ENCODE measurements around the gene RPP25L. TPM values are rescaled to one million over a fixed set of nuclear protein-coding genes. Genes with fewer than 3 reads are reported as not detected.

RPP25L gene
- total RNA-seq, 4 donors from 2014 or later = 18.4 to 27.3 (median 22.4) TPM

DNA sequence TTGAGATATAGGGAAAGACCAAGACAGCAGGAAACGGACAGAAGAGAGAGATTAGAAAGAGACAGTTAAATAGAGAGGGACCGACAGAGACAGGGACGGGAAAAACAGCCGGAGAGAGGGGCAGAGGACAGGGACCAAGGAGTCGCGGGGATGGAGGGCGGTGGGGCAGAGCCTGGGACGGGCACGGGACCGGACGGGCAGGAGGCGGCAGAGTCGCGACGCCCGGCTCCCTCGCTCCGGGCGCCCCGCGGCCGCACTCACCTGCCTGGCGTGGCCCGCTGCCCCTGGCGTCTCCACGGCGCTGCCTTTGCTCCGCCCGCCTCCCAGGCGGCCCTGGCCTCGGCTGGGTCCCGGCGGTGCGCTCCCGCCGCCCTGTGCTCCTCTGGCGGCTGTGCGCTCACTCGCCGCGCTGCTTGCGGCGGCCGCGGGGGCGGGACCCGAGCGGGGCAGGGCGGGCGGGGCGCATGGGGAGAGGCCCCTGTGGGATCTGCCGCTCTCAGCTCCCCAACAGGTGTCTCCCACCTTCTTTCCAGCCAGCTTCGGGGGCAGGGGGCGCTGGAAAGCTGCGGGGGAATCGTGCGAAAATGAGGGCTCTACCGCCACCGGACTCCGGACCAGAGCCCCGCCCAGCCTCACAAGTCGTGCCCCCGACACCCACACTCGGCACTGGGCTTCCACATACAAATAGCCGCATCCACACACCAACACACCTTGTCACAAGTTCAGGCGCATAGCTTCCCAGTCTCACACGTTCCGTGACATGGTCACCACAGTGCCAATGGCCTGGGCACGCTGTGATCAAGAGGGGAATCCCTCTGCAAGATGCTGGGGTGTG, 17.0 kb upstream of the RPP25L start, which contains the start of gene ARID3C:
TSS of gene ARID3C (minus strand) at position 411 of the 835 bp plus-strand sequence. CDS start 1,052 bp downstream, outside the sequence.
- TF ChIP-seq, protein P1, sequence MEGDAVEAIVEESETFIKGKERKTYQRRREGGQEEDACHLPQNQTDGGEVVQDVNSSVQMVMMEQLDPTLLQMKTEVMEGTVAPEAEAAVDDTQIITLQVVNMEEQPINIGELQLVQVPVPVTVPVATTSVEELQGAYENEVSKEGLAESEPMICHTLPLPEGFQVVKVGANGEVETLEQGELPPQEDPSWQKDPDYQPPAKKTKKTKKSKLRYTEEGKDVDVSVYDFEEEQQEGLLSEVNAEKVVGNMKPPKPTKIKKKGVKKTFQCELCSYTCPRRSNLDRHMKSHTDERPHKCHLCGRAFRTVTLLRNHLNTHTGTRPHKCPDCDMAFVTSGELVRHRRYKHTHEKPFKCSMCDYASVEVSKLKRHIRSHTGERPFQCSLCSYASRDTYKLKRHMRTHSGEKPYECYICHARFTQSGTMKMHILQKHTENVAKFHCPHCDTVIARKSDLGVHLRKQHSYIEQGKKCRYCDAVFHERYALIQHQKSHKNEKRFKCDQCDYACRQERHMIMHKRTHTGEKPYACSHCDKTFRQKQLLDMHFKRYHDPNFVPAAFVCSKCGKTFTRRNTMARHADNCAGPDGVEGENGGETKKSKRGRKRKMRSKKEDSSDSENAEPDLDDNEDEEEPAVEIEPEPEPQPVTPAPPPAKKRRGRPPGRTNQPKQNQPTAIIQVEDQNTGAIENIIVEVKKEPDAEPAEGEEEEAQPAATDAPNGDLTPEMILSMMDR (IDR thresholded peaks at IDR 0.05; ENCODE audit: low read depth) = no peak

DNA sequence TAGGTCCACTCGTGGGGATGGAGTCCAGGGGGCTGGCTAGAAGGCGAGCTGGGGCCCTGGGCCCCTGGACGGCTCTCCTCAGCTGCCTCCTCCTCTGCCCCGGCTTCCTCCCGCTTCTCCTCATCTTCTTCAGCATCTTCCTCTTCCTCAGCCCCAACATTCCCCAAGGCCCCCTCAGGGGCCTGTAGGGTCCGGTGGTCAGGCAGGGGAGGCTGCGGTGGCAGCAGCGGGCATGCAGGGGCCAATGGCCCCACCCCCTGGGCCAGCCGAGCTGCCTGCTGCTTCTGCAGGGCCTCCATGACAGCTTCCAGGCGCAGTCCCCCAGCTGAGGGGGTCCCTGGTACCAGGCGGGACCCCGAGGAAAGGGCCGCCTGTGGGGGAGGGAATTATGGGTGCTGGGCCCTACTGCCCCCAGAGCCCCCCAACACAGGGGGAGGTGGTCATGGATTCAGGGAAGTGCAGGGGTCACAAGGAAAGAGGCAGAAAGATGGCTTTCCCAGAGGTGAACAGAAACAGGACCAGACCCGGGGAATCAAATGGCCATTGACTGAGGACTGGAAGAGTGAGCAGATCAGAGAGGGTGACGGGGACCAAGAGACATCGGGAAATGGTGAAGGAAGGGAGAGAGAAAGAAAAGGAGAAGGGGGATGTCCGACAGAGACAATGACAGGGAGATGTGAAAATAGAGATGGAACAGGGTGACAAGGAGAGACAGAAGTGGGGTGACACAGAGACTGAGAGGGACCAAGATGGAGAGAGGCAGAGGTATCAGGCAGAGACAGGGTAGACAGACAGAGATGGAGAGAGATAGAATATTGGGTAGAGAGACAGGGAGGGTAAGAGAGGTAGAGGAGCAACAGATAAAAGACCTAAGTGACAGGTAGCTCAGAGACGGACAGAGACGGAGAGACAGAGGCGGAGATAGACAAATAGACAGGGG, 16.1 kb upstream of the RPP25L start:
- TF ChIP-seq, protein P1 (IDR thresholded peaks at IDR 0.05; ENCODE audit: low read depth) = no peak

DNA sequence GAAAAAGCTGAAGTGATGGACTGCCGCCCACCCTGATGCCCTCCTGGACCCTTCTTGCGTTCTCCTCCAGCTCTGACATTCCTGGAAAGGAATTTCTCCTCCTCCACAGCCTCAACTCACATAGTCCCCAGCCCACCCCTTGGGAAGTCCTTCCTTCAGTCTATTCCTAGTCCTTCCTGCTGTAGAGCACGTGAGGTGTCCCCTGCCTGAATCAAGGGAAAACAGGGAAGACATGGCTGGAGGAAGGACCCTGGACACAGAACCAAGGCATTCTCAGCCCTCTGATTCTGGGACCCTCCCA, 13.2 kb upstream of the RPP25L start:
- TF ChIP-seq, protein P1 (IDR thresholded peaks at IDR 0.05; ENCODE audit: low read depth) = no peak

DNA sequence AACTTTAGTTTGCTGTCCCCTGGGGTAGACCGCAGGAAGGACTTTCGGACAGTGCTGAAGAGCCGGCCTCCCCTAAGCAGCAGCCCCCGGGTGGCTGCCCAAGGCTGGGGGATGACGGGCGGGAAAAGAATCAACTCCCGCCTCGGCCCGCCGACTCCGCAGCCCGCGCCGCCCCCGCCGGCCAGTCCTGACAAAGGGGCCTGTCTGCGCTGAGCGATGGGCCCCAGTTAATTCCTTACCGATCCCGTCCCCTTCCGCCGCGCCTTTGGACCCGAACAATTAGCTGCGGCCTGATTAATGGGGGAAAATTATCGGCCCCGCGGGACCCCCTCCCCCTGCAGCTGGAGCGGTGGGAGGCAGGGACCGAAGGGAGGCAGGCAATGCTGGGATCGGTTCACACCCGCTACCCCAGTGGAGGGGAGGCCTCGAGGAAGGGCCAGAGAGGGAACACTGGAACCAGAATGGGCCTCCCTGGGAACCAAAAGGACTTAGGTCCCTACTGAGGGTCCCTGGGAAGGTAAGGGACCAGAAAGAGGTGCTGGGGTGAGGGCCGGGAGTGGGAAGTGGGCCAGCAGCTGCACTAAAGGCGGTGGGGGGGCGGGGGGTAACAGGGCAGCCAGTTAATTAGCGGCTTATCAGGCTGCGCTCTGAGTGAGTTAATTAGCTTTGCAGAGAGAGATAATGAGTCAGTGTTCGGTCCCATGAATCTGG, 12.7 kb upstream of the RPP25L start:
- TF ChIP-seq, protein P1 (IDR thresholded peaks at IDR 0.05; ENCODE audit: low read depth) = no peak

DNA sequence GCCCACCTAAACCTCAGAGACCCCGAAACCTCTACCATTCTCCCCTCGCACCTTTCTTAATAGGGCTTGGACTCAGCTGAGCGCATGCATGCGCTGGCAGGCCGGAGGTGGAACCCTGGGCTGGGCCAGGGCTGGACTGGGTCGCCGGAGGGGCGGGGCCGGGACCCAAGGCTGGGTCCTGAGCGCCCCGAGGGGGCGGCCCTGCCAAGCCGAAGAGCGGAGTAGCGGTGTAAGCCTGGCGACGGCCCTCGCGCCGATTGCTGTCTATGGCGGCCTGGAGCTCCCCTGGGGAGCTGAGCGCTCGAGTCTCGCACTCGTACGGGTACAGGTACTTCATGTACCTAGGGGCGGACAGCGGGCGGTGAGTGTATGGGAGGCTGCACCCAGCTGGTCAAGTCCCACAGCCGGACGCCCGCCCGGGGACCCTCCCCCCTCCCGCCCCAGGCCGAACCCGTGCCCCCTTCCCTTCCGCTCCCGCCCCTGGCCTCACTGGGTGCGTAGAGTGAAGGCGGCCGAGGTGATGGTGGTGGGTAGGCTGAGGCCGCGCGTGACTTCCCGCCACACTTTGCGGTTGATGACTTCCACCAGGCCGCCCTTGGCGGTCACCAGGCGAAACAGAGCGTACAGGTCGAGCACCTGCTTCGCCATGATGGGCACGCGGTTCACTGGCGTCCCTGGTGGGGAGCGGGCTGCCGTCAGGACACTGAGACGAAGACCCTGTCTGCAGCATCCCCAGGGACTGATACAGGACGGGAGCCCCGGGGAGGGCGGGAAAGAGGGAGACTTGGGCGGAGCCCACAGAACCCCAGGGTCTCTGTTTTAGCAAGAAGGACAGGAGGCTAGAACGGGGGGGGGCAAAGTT, 11.7 kb upstream of the RPP25L start:
- TF ChIP-seq, protein P1 (IDR thresholded peaks at IDR 0.05; ENCODE audit: low read depth) = no peak

DNA sequence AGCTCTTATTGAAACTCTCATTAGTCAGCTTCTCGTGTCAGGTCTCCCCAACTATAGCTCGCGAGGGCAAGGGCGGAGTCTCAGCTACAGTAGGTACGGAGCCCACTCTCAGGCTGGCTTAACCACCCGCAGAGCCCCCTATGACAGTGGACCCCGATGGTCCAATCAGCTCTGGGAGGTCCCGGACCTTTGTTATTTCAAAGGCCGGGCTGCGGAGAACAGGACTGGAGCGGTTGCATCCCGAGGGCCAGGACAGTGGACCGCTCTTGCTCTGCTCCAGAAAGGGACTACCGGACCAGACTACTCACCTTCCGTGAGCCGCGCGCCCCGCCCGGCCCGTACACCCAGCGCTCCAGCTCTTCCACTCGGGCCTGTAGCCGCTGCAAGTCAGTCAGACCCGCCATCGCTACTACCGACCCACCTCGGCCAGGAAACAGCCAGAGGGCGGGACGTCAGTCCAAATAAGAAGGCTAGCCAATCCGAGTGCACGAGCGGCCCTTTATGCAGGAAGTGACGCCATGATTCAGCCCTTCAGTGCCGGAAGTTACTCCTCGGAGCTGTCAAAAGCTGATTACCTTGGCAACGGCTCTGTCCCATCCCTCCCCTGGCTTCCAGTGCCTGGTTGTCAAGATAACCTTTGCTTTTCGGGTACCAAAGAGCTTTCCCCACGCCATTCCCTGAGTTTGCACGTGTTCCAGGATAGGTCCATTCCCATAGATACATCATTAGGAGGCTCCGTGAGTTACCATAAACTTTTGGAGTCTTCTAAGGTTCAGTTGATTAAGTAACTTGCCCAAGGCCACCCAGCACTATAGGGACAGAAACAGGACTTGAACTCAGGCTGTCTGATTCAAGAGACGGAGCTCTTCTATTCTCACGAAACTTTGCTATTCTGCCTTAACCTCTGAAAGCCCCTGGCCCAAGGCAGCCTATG, 8.4 kb upstream of the RPP25L start, which contains the start of gene DCTN3:
TSS of gene DCTN3 (minus strand) at position 435 of the 934 bp plus-strand sequence. CDS start at position 404, 31 bp downstream.
- TF ChIP-seq, protein P1 (IDR thresholded peaks at IDR 0.05; ENCODE audit: low read depth) = no peak
